MM.1S (cell line): ENCODE measurements around the gene POLR1D.

Source experiments
- DNase-seq: peaks from one replicate; pipeline ENCODE4 v3.0.0-alpha.2; 2015
- H2AFZ ChIP-seq: fragments of 300-600 bp; sonication (generic); 2 replicates; pipeline ENCODE4 v1.6.0; 2016; ENCODE audit warnings: antibody characterized with exemption, low read length
- H3F3A ChIP-seq: fragments of 300-600 bp; sonication (generic); 2 replicates; pipeline ENCODE4 v1.6.1; 2016; ENCODE audit warnings: mild to moderate bottlenecking, antibody characterized with exemption, low read length, moderate library complexity, mixed read lengths; ENCODE audit not compliant: insufficient read depth
- H3K27ac ChIP-seq: fragments of 300-600 bp; sonication (generic); 2 replicates; pipeline ENCODE4 v1.5.1; 2016; ENCODE audit warnings: mild to moderate bottlenecking, low read length
- H3K27me3 ChIP-seq: fragments of 300-600 bp; sonication (generic); replicated peaks from 2 replicates; pipeline ENCODE4 v1.6.0; 2016; ENCODE audit warnings: low read length; ENCODE audit not compliant: insufficient read depth
- H3K36me3 ChIP-seq: fragments of 300-600 bp; sonication (generic); replicated peaks from 2 replicates; pipeline ENCODE4 v1.6.1; 2016; ENCODE audit warnings: mild to moderate bottlenecking, low read length, mixed read lengths; ENCODE audit not compliant: insufficient read depth
- H3K4me1 ChIP-seq: fragments of 300-600 bp; sonication (generic); 2 replicates; pipeline ENCODE4 v1.6.1; 2016; ENCODE audit warnings: low read length, mixed read lengths
- H3K4me2 ChIP-seq: fragments of 300-600 bp; sonication (generic); 2 replicates; pipeline ENCODE4 v1.6.0; 2016; ENCODE audit warnings: low read depth, low read length
- H3K4me3 ChIP-seq: fragments of 300-600 bp; sonication (generic); 2 replicates; pipeline ENCODE4 v1.5.1; 2016; ENCODE audit warnings: low read length, mixed read lengths
- H3K79me2 ChIP-seq: fragments of 300-600 bp; sonication (generic); 2 replicates; pipeline ENCODE4 v1.6.1; 2016; ENCODE audit warnings: mixed run types, low read length, mixed read lengths
- H3K9ac ChIP-seq: fragments of 300-600 bp; sonication (generic); 2 replicates; pipeline ENCODE4 v1.6.1; 2016; ENCODE audit warnings: low read length, mixed read lengths
- H3K9me2 ChIP-seq: fragments of 300-600 bp; sonication (generic); replicated peaks from 2 replicates; pipeline ENCODE4 v1.6.1; 2016; ENCODE audit warnings: mild to moderate bottlenecking, low read length, mixed read lengths; ENCODE audit not compliant: insufficient read depth
- H3K9me3 ChIP-seq: fragments of 300-600 bp; sonication (generic); replicated peaks from 2 replicates; pipeline ENCODE4 v1.6.1; 2016; ENCODE audit warnings: mild to moderate bottlenecking, low read length, mixed read lengths; ENCODE audit not compliant: insufficient read depth
- H4K20me1 ChIP-seq: fragments of 300-600 bp; sonication (generic); 2 replicates; pipeline ENCODE4 v1.6.1; 2016; ENCODE audit warnings: mild to moderate bottlenecking, low read length, moderate library complexity, mixed read lengths; ENCODE audit not compliant: insufficient read depth
- CTCF ChIP-seq: fragments of 300-600 bp; sonication (generic); IDR thresholded peaks from 2 replicates; pipeline ENCODE4 v1.5.1; 2016; ENCODE audit warnings: antibody characterized with exemption, low read length, mixed read lengths
- EZH2 ChIP-seq: fragments of 300-600 bp; sonication (generic); optimal IDR thresholded peaks from 2 replicates; pipeline ENCODE3; 2017; ENCODE audit warnings: low read depth, mild to moderate bottlenecking, antibody characterized with exemption, low read length, mixed read lengths
- EZH2phosphoT487 ChIP-seq: fragments of 300-600 bp; sonication (generic); IDR thresholded peaks from 2 replicates; pipeline ENCODE4 v1.6.1; 2018; ENCODE audit warnings: antibody characterized with exemption, low read length

The POLR1D gene

GRCh38 chr13:27574661-27575060 is 47.0 kb upstream of the POLR1D start:
- Histone ChIP-seq H3K9ac (no peak overlapping the region), H3K36me3 (no peaks in the 10 kb centered on the region), H3K9me3 (no peaks in the 10 kb centered on the region), H3F3A (no peaks in the 10 kb centered on the region), H3K4me1 (no peaks in the 10 kb centered on the region), H4K20me1 (no peaks in the 10 kb centered on the region), H3K79me2 (no peaks in the 10 kb centered on the region; the same call in 1 of the 2 replicates), H3K27me3 (no peaks in the 10 kb centered on the region), H3K9me2 (no peaks in the 10 kb centered on the region), H2AFZ (no peak overlapping the region), H3K4me3 (no peak overlapping the region), H3K27ac (no peak overlapping the region), H3K4me2 (no peak overlapping the region)
- TF ChIP-seq EZH2 (no peak), EZH2phosphoT487 (no peak), CTCF (no peak)
- DNase-seq, result no peak

- DNase-seq, result no peak
- TF ChIP-seq EZH2phosphoT487 (no peak), EZH2 (no peak), CTCF (no peak)
- no peak overlapping the region for H3K9ac ChIP-seq
Measured at GRCh38 chr13:27578121-27579030, 43.3 kb upstream of the POLR1D start.

GRCh38 chr13:27583645-27584044 is 38.0 kb upstream of the POLR1D start:
- Histone ChIP-seq H3K4me2 (no peak overlapping the region), H4K20me1 (no peaks in the 10 kb centered on the region), H3K9me2 (no peaks in the 10 kb centered on the region), H3K79me2 (peaks cover 27% of the 10 kb centered on the region), H3K27ac (no peak overlapping the region), H3K4me1 (no peaks in the 10 kb centered on the region), H3F3A (no peaks in the 10 kb centered on the region), H3K9me3 (no peaks in the 10 kb centered on the region), H3K9ac (no peak overlapping the region), H3K4me3 (no peak overlapping the region), H3K36me3 (no peaks in the 10 kb centered on the region), H3K27me3 (no peaks in the 10 kb centered on the region), H2AFZ (no peak overlapping the region)
- no peak for DNase-seq
- TF ChIP-seq CTCF, result no peak
- TF ChIP-seq EZH2, result no peak
- no peak for TF ChIP-seq EZH2phosphoT487

More at GRCh38 chr13:27578121-27579030, 43.3 kb upstream of the POLR1D start:
- Histone ChIP-seq H3K4me2 (no peak overlapping the region), H3K4me3 (no peak overlapping the region), H3F3A (no peaks in the 10 kb centered on the region), H3K27ac (no peak overlapping the region), H3K9me2 (no peaks in the 10 kb centered on the region), H3K36me3 (no peaks in the 10 kb centered on the region), H3K9me3 (no peaks in the 10 kb centered on the region), H3K4me1 (no peaks in the 10 kb centered on the region), H3K79me2 (peaks cover under 1% of the 10 kb centered on the region; the same call in 1 of the 2 replicates), H4K20me1 (no peaks in the 10 kb centered on the region), H2AFZ (no peak overlapping the region), H3K27me3 (no peaks in the 10 kb centered on the region)
